Liver (tissue), 9 donors: ENCODE data around the gene SLC38A10. TPM values are rescaled to one million over a fixed set of nuclear protein-coding genes. Genes with fewer than 3 reads are reported as not detected.
A peak's percentile ranks its signal among the peaks of the same experiment; 100 is the strongest.
"Not testable (repeated sequence)": the region's sequence is repeated elsewhere in the genome, so short reads cannot be mapped to it uniquely, and the experiment has no call there.

Experiments
- DNase-seq: peaks from one replicate; pipeline ENCODE4 v3.0.0-alpha.2; 2017; ENCODE audit warnings: low spot score
- H3K27ac ChIP-seq, 2 donors: one replicate each; pipeline ENCODE4 v1.7.0; 2013; ENCODE audit warnings: inconsistent platforms in 2 of 2, low read length in 2 of 2, control low read depth in 1 of 2, low read depth in 1 of 2, mild to moderate bottlenecking in 1 of 2
- H3K27me3 ChIP-seq, 4 donors: one replicate each; pipeline versions ENCODE4 v1.6.1 to v1.7.0; 2013; ENCODE audit warnings: low read length in 3 of 4, inconsistent platforms in 1 of 4, mild to moderate bottlenecking in 1 of 4, moderate library complexity in 1 of 4; ENCODE audit not compliant: control insufficient read depth in 4 of 4, insufficient read depth in 4 of 4
- H3K36me3 ChIP-seq, 4 donors: one replicate each; pipeline versions ENCODE4 v1.6.1 to v1.7.0; 2013; ENCODE audit warnings: low read length in 3 of 4, mild to moderate bottlenecking in 3 of 4, low read depth in 1 of 4, moderate library complexity in 1 of 4; ENCODE audit not compliant: control insufficient read depth in 4 of 4, insufficient read depth in 3 of 4
- H3K4me1 ChIP-seq, 4 donors: one replicate each; pipeline versions ENCODE4 v1.6.1 to v1.7.0; 2013; ENCODE audit warnings: low read length in 3 of 4, mild to moderate bottlenecking in 3 of 4, moderate library complexity in 1 of 4; ENCODE audit not compliant: control insufficient read depth in 4 of 4, insufficient read depth in 4 of 4
- H3K4me3 ChIP-seq, 3 donors: one replicate each; pipeline versions ENCODE4 v1.6.1 to v1.7.0; 2013; ENCODE audit warnings: low read length in 3 of 3, control low read depth in 1 of 3, low read depth in 1 of 3, mild to moderate bottlenecking in 1 of 3
- H3K9ac ChIP-seq, 2 donors: one replicate each; pipeline ENCODE4 v1.7.0; 2013; ENCODE audit warnings: low read length in 2 of 2, mild to moderate bottlenecking in 2 of 2, moderate library complexity in 2 of 2, control low read depth in 1 of 2, low read depth in 1 of 2
- H3K9me3 ChIP-seq, 4 donors: one replicate each; pipeline versions ENCODE4 v1.6.1 to v1.7.0; 2013; ENCODE audit warnings: low read length in 3 of 4; ENCODE audit not compliant: control insufficient read depth in 4 of 4
- EGR1 ChIP-seq, 2 donors: IDR thresholded peaks; 2 replicates each; pipeline ENCODE4 v1.6.1; 2016 to 2018; ENCODE audit warnings: antibody characterized with exemption in 2 of 2, low read depth in 2 of 2
- FOXA1 ChIP-seq: IDR thresholded peaks from 2 replicates; pipeline ENCODE4 v1.6.1; 2016; ENCODE audit warnings: antibody characterized with exemption
- FOXA2 ChIP-seq: IDR thresholded peaks from 2 replicates; pipeline ENCODE4 v1.6.1; 2016; ENCODE audit warnings: antibody characterized with exemption
- HNF4G ChIP-seq: IDR thresholded peaks from 2 replicates; pipeline ENCODE4 v1.6.1; 2016; ENCODE audit warnings: antibody characterized with exemption
- JUND ChIP-seq, 2 donors: IDR thresholded peaks; 2 replicates each; pipeline ENCODE4 v1.6.1; 2016; ENCODE audit warnings: antibody characterized with exemption in 2 of 2
- NR2F2 ChIP-seq: IDR thresholded peaks from 2 replicates; pipeline ENCODE4 v1.6.1; 2016; ENCODE audit warnings: antibody characterized with exemption
- RAD21 ChIP-seq, 2 donors: IDR thresholded peaks; 2 replicates each; pipeline ENCODE4 v1.6.1; 2016; ENCODE audit warnings: antibody characterized with exemption in 2 of 2, mild to moderate bottlenecking in 2 of 2
- RXRA ChIP-seq, 2 donors: IDR thresholded peaks; 2 replicates each; pipeline ENCODE4 v1.6.1; 2017 to 2018; ENCODE audit warnings: antibody characterized with exemption in 2 of 2, mild to moderate bottlenecking in 1 of 2
- SP1 ChIP-seq: IDR thresholded peaks from 2 replicates; pipeline ENCODE4 v1.6.1; 2018; ENCODE audit warnings: antibody characterized with exemption, mild to moderate bottlenecking
- TAF1 ChIP-seq: conservative IDR thresholded peaks from 2 replicates; pipeline ENCODE4 v1.6.1; 2016; ENCODE audit warnings: antibody characterized with exemption, mild to moderate bottlenecking
- WGBS: extraction: QIAGEN DNeasy Blood & Tissue Kit; methylation state at CpG from one replicate; pipeline ENCODE4 v1.1.7; 2013; 5-methylcytosine and 5-hydroxymethylcytosine counted together
- polyA plus RNA-seq, 2 donors: library from polyadenylated mRNA; stranded (reverse) in 1 of 2; unstranded in 1 of 2; fragments of 200-250 nt in 1 of 2; fragments of >200 nt in 1 of 2; fragmentation: Nextera tagmentation in 1 of 2; extraction: Ambion mirVana in 1 of 2; gene quantifications; one replicate each; pipeline versions ENCODE4 v1.2.1 to v1.2.3, GENCODE V29; 2013 to 2015
- total RNA-seq, 2 donors: library from RNA; depleted of rRNA; stranded (reverse); fragments of >200 nt; gene quantifications; one replicate each; pipeline ENCODE4 v1.2.3, GENCODE V29; 2014
- TF ChIP-seq, protein P1 (sequence below): fragments of 150-350 bp; IDR thresholded peaks from 2 replicates; pipeline ENCODE4 v1.5.1; 2017; ENCODE audit warnings: improper control_type of control experiment, low read depth, low read length; ENCODE audit not compliant: missing input control
- TF ChIP-seq, protein P2 (sequence below): IDR thresholded peaks from 2 replicates; pipeline ENCODE4 v1.6.1; 2016; ENCODE audit warnings: antibody characterized with exemption
- TF ChIP-seq, protein P3 (sequence below): IDR thresholded peaks from 2 replicates; pipeline ENCODE4 v1.6.1; 2016; ENCODE audit warnings: antibody characterized with exemption
- TF ChIP-seq, protein P4 (sequence below): IDR thresholded peaks from 2 replicates; pipeline ENCODE4 v1.6.1; 2016; ENCODE audit warnings: antibody characterized with exemption, mild to moderate bottlenecking
- donor health status: healthy.
- donor health status: healthy.
- donor health status: healthy.
- donor health status: healthy.
- donor health status: healthy.

Gene SLC38A10
- total and polyA plus RNA-seq, 4 donors = 29.3 to 117 (median 54.7) TPM

DNA sequence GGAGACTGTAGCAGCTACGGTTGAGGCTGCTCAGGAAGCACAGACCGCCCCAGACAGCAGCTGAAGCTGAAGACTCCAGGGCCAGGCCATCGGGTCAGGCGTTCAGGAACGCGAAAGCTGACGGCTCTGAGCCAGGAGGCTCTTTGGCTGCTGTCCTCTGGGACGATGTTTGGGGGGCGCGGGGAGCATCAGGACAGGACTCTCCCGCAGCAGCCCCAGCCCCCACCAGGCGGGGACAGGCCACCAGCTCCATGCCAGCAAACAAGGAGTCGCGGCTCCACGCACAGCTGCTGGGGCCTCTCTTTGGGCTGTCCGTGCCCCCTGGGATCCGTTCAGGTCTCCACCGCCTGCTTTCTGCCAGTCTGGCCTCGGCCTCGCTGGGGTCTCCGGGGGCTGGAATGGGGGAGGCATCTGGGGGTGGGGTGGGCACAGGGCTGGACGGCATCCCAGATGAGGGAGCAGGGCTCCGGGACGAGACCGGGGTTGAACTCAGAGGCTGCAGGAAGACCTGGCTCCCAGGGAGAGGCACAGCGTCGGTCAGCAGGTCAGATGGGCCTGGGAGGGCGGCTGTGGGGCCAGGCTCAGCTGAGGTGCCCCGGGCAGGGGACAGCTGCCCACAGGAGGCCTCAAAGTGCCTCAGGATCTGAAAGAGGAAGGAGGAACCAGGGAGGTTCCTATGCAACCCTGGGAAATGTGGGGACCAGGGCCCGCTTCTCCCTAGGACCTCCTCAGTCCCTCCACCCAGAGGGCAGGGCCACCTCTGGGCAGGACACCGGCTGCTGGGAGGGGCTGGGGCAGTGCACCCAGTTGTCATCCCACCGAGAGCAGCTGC, 66.1 kb downstream of the SLC38A10 start:
- Histone ChIP-seq H3K36me3 (peaks cover 5 to 33% (median 13%) of the 10 kb centered on the region in 4 donors), H3K4me1 (peaks cover 0 to 7% (median 0%) of the 10 kb centered on the region in 4 donors), H3K9ac (no peak overlapping the region), H3K9me3 (no peaks in the 10 kb centered on the region), H3K27me3 (no peaks in the 10 kb centered on the region), H3K27ac (peak overlapping the region in 1 of 2 donors; percentile 2), H3K4me3 (no peak overlapping the region)
- no peak for DNase-seq
- no peak for TF ChIP-seq HNF4G
- 89% methylated on average over 32 of the region's 32 CpGs for WGBS

DNA sequence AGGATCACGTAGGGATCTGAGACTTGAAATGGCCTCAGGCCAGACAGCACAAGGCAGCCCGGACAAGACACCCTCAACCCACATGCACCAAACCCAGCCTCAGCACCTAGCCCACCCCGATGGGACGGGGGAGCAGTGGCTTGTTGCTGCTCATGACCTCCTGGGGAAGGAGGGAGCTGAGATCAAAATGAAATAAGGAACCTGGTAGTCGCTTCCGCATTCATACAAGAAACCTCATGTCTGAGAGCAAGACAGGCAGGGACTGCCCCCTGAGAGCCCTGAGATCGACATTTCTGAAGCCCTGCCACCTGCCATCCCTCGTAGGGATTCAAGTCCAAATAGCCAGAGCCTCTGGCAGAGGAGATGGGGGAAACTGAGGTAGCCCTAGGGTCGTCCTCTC, 66.7 kb downstream of the SLC38A10 start:
- peaks cover under 1 to 11% (median 4%) of the 10 kb centered on the region in 4 donors for H3K4me1 ChIP-seq
- H3K27me3 ChIP-seq = no peaks in the 10 kb centered on the region
- H3K27ac ChIP-seq = no peak overlapping the region
- no peak overlapping the region for H3K4me3 ChIP-seq
- no peak for DNase-seq
- H3K9ac ChIP-seq = no peak overlapping the region
- H3K36me3 ChIP-seq = peaks cover 5 to 31% (median 12%) of the 10 kb centered on the region in 4 donors
- TF ChIP-seq TAF1 = no peak
- TF ChIP-seq FOXA1 = no peak
- TF ChIP-seq, protein P1, sequence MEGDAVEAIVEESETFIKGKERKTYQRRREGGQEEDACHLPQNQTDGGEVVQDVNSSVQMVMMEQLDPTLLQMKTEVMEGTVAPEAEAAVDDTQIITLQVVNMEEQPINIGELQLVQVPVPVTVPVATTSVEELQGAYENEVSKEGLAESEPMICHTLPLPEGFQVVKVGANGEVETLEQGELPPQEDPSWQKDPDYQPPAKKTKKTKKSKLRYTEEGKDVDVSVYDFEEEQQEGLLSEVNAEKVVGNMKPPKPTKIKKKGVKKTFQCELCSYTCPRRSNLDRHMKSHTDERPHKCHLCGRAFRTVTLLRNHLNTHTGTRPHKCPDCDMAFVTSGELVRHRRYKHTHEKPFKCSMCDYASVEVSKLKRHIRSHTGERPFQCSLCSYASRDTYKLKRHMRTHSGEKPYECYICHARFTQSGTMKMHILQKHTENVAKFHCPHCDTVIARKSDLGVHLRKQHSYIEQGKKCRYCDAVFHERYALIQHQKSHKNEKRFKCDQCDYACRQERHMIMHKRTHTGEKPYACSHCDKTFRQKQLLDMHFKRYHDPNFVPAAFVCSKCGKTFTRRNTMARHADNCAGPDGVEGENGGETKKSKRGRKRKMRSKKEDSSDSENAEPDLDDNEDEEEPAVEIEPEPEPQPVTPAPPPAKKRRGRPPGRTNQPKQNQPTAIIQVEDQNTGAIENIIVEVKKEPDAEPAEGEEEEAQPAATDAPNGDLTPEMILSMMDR = no peak
- TF ChIP-seq NR2F2 = no peak
- TF ChIP-seq, protein P2, sequence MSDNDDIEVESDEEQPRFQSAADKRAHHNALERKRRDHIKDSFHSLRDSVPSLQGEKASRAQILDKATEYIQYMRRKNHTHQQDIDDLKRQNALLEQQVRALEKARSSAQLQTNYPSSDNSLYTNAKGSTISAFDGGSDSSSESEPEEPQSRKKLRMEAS = no peak
- TF ChIP-seq, protein P3, sequence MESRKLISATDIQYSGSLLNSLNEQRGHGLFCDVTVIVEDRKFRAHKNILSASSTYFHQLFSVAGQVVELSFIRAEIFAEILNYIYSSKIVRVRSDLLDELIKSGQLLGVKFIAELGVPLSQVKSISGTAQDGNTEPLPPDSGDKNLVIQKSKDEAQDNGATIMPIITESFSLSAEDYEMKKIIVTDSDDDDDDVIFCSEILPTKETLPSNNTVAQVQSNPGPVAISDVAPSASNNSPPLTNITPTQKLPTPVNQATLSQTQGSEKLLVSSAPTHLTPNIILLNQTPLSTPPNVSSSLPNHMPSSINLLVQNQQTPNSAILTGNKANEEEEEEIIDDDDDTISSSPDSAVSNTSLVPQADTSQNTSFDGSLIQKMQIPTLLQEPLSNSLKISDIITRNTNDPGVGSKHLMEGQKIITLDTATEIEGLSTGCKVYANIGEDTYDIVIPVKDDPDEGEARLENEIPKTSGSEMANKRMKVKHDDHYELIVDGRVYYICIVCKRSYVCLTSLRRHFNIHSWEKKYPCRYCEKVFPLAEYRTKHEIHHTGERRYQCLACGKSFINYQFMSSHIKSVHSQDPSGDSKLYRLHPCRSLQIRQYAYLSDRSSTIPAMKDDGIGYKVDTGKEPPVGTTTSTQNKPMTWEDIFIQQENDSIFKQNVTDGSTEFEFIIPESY = no peak
- TF ChIP-seq RAD21 (IDR thresholded peaks at IDR 0.05) = no peak
- no peak for TF ChIP-seq RXRA (IDR thresholded peaks at IDR 0.05)
- TF ChIP-seq FOXA2 = no peak
- no peak for TF ChIP-seq EGR1 (IDR thresholded peaks at IDR 0.05; ENCODE audit: low read depth in 2 of 2)
- TF ChIP-seq HNF4G = no peak
- TF ChIP-seq SP1 = no peak
- TF ChIP-seq, protein P4, sequence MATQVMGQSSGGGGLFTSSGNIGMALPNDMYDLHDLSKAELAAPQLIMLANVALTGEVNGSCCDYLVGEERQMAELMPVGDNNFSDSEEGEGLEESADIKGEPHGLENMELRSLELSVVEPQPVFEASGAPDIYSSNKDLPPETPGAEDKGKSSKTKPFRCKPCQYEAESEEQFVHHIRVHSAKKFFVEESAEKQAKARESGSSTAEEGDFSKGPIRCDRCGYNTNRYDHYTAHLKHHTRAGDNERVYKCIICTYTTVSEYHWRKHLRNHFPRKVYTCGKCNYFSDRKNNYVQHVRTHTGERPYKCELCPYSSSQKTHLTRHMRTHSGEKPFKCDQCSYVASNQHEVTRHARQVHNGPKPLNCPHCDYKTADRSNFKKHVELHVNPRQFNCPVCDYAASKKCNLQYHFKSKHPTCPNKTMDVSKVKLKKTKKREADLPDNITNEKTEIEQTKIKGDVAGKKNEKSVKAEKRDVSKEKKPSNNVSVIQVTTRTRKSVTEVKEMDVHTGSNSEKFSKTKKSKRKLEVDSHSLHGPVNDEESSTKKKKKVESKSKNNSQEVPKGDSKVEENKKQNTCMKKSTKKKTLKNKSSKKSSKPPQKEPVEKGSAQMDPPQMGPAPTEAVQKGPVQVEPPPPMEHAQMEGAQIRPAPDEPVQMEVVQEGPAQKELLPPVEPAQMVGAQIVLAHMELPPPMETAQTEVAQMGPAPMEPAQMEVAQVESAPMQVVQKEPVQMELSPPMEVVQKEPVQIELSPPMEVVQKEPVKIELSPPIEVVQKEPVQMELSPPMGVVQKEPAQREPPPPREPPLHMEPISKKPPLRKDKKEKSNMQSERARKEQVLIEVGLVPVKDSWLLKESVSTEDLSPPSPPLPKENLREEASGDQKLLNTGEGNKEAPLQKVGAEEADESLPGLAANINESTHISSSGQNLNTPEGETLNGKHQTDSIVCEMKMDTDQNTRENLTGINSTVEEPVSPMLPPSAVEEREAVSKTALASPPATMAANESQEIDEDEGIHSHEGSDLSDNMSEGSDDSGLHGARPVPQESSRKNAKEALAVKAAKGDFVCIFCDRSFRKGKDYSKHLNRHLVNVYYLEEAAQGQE = no peak
- no peak for TF ChIP-seq JUND (IDR thresholded peaks at IDR 0.05)
- WGBS = 78% methylated on average over 9 of the region's 9 CpGs
- no peaks in the 10 kb centered on the region for H3K9me3 ChIP-seq

DNA sequence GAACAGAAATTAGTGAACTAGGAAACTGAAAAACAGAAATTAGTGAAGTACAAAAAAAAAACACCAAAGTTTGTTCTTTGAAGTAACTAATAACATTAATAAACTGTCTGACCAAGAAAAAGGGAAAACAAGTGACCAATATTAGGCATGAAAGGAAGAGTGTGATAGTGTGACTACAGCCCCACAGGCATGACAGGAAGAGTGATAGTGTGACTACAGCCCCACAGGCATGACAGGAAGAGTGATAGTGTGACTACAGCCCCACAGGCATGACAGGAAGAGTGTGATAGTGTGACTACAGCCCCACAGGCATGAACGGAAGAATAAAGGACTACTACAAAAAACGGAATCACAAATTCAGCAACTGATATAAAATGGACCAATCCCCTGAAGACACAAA, 67.5 kb downstream of the SLC38A10 start:
- H3K9me3 ChIP-seq, H3K9ac ChIP-seq, H3K27me3 ChIP-seq, H3K4me3 ChIP-seq, H3K27ac ChIP-seq, DNase-seq: not testable (repeated sequence)
- peaks cover 5 to 28% (median 11%) of the 10 kb centered on the region in 4 donors for H3K36me3 ChIP-seq
- H3K4me1 ChIP-seq = peaks cover 4 to 14% (median 6%) of the 10 kb centered on the region in 4 donors
- WGBS = 63% methylated on average over 2 of the region's 2 CpGs
